ENCODE measurements around the gene PTPA.

- TF ChIP-seq CTCF (IDR thresholded peaks at IDR 0.05; ENCODE audit: low read depth, low read length) (no peak), POLR2A (IDR thresholded peaks at IDR 0.05; ENCODE audit: extremely low read depth, insufficient read length) (no peak), MAX (IDR thresholded peaks at IDR 0.05; ENCODE audit: low read depth, low read length) (no peak), MYC (IDR thresholded peaks at IDR 0.05; ENCODE audit: low read depth, low read length) (no peak)
Observed at GRCh38 chr9:129163753-129164152, 52.5 kb downstream of the PTPA start.
